Measurements from ENCODE around the gene BPIFB6.
"Not testable (repeated sequence)": the region's sequence is repeated elsewhere in the genome, so short reads cannot be mapped to it uniquely, and the experiment has no call there.

BPIFB6 gene

DNA sequence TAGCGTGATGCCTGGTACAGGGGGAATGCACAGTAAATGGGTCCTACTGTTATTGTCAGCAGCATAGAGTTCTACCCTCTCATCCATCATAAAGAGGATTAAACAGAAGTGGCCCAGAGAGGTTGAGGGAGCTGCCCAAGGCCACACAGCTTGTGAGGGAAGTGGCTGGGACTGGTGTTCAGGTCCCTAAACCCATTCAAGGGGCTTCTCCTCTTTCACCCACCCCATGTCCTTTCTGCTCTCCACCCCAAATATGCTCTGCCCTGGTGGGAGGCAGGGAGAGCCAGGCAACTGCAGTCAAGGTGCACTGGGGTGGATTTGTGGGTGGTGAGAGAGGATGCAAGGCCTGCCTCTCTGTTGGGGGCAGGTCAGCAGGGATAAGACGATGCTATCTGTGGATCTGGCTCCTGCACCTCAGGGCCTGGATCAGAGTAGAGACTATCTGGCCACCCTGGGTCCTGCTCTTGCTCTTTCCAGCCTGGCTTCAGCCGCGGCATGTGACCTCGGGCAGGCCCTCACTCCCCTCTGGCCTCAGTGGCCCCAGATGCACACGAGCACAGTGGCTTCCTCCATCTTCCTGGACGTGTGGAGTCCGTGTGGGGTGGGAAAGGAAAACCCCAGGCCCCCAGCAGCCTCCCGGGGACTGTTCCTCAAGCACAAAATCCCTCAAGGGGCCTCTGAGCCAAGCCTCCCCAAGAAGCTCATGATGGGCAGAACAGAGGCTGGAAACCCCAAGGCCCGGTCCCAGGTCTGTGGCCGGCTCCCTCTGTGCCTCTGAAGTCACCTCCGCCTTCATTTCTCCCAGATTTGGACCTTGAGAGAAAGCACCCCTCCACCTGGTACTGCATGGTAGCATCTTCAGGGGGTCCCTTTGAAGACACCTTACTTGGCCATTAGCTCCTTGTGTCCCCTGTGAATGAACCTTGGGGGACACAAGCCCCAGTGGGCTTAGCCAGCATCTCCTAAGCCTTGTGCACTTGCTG lies 3.4 kb upstream of the BPIFB6 start:
- DNase-seq (ENCODE audit: low read depth): no peak

DNA sequence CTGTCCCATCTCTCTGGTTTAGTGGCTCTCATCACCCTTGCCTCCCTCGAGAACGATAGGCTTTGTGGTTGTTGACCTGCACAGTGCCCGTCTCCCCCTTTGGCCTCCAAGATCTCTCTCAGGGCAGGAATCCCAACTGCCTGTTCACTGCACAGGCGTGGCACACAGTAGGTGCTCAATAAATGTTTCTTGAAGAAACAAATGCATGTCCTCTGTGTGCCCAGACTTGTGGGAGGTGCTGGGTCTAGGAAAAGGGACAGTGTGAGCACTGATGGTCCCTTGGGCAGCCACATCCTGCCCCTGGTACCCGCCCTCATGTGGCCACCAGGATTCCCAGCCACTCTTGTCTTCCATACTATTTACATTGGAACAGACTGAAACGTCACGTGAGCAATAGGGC lies 2.6 kb upstream of the BPIFB6 start:
- no peak for DNase-seq (ENCODE audit: low read depth)

DNA sequence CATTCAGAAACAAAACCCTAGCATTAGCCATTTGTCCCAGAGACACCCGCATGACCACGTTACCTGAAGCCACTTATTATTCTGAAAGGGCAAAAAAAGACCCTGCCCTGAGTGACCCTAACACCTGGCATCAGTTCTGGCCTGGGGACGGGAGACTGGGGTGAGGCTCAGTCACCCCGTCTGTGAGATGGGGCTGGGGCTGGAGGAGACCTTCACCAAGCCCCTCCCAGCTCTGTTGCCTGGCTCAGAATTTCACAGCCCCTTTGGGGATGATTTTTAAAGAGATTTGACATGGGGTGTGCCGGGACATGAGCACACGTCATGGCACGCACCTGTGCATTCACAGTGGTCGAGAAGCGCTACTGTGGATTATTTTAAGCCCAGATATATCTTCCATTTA lies 1.4 kb upstream of the BPIFB6 start:
- no peak for DNase-seq (ENCODE audit: low read depth)

DNA sequence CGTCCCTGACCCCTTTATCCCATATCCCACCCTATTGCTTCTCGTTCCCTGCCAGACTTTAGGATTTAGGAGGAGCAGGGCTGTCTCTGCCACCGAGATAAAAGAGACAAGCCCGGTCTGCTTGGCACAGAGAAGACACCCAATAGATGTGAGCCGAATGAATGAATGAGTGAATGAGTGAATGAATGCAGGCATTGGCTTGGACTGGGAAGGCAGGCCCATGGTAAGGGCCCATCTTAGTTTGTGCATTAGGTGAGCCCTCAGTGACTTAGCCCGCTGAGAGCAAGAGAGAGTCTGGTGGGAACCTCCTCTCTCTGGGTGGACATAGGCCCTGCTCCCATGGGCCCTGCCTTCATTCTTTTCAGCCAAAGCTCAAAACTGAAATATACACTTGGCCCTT lies 879 bp upstream of the BPIFB6 start:
- no peak for DNase-seq (ENCODE audit: low read depth)

DNA sequence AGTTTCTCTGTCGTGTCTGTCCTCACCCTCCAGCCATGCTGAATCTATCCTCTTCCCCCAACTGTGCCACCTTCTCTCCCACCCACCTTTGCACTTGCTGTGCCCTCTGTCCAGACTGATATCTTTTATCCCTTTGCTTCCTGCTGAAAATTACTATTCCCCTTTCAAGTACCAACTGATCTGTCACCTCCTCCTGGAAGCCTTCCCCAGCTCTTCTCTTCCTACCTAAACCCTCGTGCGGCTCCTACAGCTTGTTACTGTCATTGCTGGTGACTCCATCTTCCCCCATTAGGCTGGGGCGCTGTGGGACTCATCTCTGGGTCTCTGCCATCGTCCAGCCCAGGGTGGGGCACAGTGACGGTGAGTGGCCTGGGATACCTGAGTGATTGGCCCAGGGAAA lies 1.1 kb downstream of the BPIFB6 start:
- no peak for DNase-seq (ENCODE audit: low read depth)

DNA sequence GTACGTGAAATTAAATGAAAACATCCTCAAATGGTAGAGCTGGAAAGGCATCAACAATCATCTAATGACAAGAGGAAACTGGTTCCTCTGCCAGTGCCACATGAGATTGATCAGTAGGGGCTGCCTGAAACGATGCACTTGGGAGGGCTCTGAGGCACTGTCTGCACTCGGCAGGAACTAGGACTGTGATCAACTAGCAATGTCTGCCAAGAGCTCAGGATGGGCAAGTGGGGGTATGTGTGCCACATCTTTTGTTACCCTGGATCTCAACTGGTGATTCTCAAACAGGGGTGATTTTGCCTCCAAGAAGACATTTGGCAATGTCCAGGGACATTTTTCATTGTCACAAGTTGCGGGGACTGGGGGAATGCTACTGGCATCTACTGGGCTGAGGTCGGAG lies 1.9 kb downstream of the BPIFB6 start:
- no peak for DNase-seq (ENCODE audit: low read depth)

DNA sequence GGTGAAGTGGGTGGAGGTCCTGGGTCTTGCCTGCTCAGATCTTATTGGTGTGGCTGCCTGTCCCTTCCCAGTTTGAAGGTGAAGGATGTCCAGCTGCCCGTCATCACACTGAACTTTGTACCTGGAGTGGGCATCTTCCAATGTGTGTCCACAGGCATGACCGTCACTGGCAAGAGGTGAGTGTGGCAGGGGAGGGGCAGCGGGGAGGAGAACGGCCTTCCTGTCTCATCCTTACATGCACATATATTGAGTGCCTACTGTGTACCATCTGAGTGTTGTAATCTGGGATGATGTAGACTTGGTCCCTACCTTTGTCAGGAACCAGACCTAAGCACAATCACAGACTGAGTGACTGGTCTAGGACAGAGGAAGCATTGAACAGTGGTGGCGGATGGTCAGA lies 2.7 kb downstream of the BPIFB6 start:
- no peak for DNase-seq (ENCODE audit: low read depth)

DNA sequence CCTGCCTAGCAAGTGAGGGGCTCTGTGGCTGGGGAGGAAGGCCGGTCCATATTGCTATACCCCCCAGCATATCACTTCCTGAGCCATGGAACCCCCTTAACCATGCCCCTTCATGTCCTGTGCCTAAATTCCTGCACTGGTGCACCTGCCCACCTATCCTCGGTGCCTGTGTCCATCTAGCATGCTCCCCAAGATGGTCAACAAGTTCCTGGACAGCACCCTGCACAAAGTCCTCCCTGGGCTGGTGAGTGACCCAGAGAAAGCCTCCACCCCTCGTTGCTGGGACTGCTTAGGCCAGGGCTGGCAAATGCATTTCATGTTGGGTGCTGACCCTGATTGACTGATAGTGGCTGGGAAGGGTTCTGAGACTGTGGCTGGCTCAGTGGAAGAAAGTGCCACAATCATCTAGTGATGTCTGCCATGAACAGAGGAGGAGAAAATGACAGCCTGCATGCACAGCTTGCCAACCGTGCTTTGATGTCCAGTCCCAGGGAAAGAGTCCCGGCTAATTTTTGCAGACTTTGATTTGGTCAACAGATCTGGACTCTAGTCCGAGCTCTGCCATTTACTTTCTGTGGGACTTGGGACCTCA lies 3.5 kb downstream of the BPIFB6 start:
- no peak for DNase-seq (ENCODE audit: low read depth)

DNA sequence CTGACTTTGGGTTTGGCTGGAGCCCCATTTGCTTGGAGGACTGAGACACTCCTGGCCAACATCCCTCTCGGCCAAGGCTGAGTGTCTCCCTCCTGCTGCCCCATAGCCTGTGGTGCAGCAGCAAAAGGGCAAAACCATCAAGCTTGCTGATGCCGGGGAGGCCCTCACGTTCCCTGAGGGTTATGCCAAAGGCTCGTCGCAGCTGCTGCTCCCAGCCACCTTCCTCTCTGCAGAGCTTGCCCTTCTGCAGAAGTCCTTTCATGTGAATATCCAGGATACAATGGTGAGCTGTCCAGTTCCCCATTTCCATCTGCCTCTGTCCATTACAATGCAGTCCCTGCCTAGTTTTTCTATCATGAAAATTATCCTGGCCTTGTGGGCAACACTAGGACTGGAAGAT lies 6.0 kb downstream of the BPIFB6 start:
- DNase-seq (ENCODE audit: low read depth): no peak

DNA sequence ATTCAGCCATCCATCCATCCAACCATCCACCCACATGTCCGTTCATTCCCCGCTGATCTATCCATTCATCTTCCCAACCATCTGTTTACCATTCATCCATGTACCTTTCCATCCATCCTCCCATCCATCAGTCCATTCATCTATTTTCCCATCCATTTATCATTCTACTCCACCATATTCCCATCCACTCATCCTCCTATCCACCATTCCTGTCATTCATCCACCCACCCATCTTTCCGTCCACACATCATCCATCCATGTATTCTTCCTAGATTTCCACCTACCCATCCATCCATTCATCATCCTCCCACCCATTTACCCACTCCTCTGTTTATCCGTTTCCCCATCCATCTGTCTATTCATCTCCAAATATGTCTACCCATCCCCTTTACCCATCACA lies 6.8 kb downstream of the BPIFB6 start:
- DNase-seq (ENCODE audit: low read depth): no peak

DNA sequence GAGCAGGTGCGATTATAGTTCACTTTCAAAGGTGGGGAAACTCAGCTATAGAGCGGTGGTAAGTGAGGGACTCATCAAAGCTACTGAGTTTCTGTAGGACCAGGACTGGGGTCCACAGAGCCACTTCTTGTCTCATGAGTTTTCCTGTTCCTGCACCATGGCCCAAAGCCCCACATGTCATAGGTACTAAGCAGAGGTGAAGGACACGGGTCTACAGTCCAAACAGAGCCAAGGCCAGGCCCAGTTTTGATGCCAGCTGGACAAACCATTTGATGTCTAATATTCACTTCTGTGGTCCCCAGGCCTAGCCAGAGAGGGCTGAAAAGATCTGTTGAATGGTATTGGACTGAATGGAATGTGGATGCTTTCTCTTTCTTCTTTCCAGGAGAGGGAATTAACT lies 11.0 kb downstream of the BPIFB6 start:
- no peak for DNase-seq (ENCODE audit: low read depth)

DNA sequence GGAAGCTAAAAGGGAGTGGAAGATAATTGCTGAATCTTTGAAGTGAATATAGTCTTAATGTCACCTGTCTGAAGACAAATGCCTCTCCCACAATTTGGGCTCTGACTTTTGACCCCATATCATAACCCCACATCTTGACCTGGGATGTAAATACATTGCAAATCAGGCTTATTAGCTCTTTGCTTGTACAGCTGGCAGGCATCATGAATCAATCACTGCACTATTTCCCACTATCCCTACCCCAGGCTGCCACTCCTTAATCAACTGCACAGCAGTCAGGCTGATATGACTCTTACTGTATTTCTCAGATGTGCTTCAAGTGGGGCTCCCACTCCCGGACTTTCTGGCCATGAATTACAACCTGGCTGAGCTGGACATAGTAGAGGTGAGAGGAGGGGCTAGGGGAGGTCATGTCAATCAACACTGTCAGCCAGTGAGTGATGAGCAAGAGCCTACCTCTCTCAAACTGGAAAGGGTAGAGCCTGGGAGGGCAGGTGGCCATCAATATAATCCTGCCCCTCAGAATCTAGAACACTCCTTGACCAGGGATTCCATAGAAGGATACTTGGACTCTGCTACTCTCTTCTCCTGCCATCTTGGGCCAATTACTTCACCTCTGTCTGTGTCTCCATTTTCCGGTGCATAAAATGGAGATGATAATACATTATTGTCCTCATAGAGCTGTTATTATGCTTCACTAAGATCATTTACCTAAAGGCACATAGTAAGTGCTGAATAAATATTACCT lies 11.7 kb downstream of the BPIFB6 start:
- DNase-seq (ENCODE audit: low read depth): no peak

DNA sequence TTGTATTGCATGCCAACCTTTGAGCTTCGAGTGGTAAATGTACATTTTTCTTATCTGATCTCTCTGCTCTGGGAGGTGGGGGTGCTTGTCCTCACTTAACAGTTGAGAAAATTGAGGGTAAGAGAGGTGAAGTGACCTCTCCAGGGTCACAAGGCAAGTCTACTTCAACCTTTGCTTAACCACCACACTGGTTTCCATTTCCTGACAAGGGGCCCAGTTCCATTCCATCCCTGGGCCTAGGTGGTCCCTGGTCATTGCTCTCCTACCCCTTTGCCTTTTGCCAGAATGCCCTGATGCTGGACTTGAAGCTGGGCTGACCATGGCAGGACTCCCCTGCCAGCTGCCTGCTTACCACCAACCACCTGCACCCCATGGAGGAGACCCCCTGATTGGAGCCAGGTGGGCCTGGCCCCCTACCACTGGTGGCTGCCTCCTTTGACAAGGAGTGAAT lies 12.3 kb downstream of the BPIFB6 start:
- no peak for DNase-seq (ENCODE audit: low read depth)

DNA sequence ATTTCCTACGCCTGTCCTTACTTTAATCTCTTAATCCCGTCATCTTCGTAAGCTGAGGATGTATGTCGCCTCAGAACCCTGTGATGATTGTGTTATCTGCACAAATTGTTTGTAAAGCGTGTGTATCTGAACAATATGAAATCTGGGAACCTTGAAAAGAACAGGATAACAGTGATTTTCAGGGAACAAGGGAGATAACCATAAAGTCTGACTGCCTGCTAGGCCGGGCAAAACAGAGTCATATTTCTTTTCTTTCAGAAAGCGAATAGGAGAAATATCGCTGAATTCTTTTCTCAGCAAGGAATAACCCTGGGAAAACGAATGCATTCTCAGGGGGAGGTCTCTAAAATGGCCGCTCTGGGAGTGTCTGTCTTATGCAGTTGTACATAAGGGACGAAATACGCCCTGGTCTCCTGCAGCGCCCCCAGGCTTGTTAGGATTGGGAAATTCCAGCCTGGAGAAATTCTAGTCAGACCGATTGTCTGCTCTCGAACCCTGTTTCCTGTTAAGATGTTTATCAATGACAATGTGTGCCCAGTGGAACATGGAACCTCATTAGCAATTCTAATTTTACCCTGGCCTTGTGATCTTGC lies 13.8 kb downstream of the BPIFB6 start:
- not testable (repeated sequence) for DNase-seq (ENCODE audit: low read depth)

DNA sequence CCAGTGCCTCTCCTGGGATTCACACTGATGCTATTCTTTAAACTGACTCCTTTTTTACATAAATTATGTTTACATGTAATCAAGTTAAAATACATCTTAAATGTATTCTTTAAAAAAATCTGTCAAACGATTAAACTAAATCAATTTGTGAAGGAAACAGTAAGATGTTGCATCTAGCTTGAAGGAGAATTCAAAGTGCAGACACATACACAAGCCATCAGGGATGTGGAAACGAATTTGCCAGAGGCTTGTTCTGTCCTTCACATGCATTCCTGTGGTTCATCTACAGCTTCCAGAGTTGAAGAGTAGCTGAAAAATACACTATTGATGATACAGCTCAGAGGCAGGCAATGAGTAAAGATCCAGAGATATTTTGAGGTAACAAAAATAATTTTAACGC lies 15.0 kb downstream of the BPIFB6 start:
- no peak for DNase-seq (ENCODE audit: low read depth)

DNA sequence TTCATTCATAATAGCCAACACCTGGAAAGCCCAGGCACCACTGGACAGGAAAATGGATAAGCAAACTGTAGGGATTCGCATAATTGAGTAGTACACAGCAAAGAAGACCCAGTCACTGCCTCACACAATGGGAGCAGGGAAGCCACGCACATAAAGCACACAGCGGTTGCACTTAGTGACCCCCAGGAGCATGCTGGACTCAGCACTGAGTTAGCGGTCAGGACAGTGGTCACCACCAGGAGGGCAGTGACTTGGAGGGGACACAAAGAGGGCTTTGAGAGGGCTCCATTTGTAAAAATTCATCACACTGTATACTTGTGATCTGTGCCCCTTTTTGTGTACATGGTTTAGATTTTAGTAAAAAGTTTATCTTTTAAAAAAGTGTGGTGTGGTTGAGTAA lies 19.9 kb downstream of the BPIFB6 start:
- no peak for DNase-seq (ENCODE audit: low read depth)

DNA sequence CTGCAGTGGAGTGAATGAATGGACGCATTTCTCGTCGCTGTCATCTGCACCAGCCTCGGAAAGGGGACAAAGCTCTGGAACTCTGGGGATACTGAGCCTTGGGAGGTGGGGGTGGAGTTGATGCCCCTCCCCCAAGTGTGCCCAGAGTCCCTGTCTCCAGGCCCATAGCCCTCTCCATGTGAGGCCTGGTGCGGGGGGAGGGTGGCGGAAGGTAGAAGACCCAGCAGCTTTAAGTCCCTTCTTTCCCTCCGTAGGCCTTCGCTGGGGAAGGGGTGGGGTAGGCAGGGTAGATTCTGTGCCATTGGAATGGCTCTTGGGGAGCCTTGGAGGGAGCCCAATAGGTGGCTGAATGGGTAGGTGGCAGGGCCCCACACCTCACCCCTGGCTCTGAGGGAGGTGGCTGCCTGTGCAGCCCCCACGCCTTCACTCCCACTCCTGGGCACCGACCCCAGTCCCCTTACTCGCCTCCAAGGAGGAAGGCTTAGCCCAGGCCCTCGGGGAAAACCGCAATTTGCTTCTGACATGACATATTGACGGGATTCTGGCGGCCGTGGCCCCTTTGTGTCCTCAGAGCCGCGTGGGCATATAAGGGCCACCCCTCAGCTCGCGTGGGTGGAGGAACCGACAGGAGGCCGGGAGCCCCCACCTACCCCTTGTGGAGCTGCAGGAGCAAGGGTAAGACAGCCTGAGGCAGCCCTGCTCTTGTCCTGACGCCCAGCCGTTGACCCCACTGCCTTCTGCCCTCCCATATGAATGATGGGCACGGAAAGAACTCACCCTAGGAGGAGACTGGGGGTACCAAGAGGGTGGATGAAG lies 22.1 kb downstream of the BPIFB6 start, which contains the start of gene BPIFB3:
Gene BPIFB3, plus strand, starts transcription at position 613 of the 816 bp plus-strand sequence. CDS start 1,533 bp downstream, outside the sequence.
- DNase-seq (ENCODE audit: low read depth): no peak

DNA sequence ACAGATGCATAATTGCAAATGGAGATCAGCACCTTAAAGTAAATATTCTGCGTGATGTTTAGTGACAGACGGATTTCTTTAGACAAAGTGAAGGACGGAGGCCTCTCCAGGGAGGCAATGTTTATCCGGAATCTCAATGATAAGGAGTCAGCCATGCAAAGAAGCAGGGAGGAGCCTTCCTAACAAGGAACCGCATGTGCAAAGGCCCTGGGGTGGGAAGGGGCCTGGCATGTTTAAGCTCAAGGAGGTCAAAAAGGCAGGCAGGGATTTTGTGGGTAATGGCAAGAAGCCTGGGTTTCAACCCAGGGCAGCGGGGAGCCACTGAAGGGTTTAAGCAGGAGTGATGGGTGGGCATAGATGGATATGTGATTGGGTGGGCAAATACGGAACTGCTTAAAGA lies 22.9 kb downstream of the BPIFB6 start:
- DNase-seq (ENCODE audit: low read depth): no peak

DNA sequence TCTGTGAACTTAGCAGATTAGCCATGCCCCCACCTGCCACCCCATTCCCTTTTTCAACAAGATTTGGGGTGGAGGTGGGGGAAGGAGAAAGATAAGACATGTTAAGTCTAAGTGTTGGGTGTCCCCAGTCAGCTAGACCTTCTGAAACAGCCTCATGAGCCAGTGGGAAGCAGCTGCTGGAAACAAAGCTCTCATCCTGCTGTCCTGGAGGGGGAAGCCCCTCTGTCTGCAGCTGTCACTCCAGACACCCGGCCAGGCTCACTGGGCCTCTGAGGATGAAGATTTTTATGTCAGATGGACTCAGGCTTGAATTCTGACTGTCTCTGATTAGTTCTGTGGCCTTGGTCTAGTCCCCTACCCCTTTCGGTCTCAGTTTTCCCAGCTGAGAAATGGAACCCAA lies 23.3 kb downstream of the BPIFB6 start:
- DNase-seq (ENCODE audit: low read depth): no peak

DNA sequence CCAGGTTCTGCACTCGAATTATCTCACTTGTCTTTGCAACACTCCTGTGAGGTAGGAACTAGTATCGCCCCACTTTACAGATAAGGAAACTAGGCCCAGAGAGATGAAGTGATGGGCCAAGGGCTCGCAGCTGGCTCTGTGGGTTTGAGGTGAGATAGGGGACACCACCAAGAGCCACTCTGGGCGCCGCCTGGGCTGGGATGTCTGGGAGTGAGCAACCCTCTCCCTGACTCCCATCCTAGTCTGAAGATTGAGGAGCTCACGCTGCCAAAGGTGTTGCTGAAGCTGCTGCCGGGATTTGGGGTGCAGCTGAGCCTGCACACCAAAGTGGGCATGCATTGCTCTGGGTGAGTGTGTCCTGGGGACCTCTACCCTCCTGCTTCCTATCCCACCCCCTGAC lies 27.7 kb downstream of the BPIFB6 start:
- DNase-seq (ENCODE audit: low read depth): no peak

DNA sequence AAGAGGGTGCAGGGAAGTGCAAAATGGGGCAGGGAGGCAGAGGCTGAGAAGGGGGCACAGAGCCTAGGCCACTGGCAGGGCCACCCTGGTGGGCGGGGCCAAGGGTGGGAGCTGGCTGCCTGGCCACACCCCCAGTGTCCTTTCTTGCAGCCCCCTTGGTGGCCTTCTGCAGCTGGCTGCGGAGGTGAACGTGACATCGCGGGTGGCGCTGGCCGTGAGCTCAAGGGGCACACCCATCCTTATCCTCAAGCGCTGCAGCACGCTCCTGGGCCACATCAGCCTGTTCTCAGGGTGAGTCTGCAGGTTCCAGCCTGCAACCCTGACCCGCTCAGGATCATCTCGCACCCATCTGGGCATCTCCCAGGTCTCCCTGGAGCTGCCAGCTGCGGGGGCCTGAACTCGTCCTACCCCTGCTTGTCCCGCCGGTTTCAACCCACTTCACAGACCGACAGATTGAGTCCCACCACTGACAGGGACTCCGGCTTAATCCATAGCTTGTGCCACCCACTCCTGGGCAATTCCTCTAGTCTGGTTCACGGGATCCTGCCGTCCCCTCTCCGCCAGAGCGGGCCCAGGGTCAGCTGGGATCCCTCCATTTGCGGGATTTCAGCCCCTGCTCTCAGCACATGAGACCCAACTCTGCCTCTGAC lies 28.4 kb downstream of the BPIFB6 start:
- DNase-seq (ENCODE audit: low read depth): no peak
